PC-3 (cell line): ENCODE data around the gene KLHL2. TPM values are rescaled to one million over a fixed set of nuclear protein-coding genes. Genes with fewer than 3 reads are reported as not detected.
A peak's percentile ranks its signal among the peaks of the same experiment; 100 is the strongest.

ENCODE experiments used
- ATAC-seq: fragments of 200-7000 bp; cut with Tn5 transposase; 2 replicates; pipeline ENCODE4 v1.9.1; 2020; ENCODE audit warnings: mild to moderate bottlenecking, moderate library complexity
- BruUV-seq: library from RNA; stranded (reverse); fragments of 400-500 nt; replicated peaks from 2 replicates; lab custom pipeline; 2021; lab: Mats Ljungman, UMichigan
- CTCF ChIA-PET: fragments of 300-600 bp; sonication (Branson Sonifier 250); formaldehyde crosslinking; loops from one replicate; lab custom pipeline; 2022; ENCODE audit warnings: antibody characterized with exemption; lab: Charles Lee
- POLR2A ChIA-PET: fragments of 300-600 bp; sonication (Branson Sonifier 250); formaldehyde crosslinking; loops from one replicate; lab custom pipeline; 2022; ENCODE audit warnings: antibody characterized with exemption; ENCODE audit not compliant: unreplicated experiment; lab: Charles Lee
- DNase-seq: peaks from one replicate; pipeline ENCODE4 v3.0.0-alpha.2; 2015
- H2AFZ ChIP-seq: fragments of 300-600 bp; sonication (generic); 2 replicates; pipeline ENCODE4 v1.6.0; 2016; ENCODE audit warnings: antibody characterized with exemption, low read length
- H3F3A ChIP-seq: fragments of 300-600 bp; sonication (generic); one replicate; pipeline ENCODE4 v1.6.0; 2017; ENCODE audit warnings: antibody characterized with exemption, low read length, control low read depth, mild to moderate bottlenecking; ENCODE audit not compliant: unreplicated experiment
- H3K27ac ChIP-seq: fragments of 300-600 bp; sonication (generic); 2 replicates; pipeline ENCODE4 v1.5.1; 2016; ENCODE audit warnings: mild to moderate bottlenecking, low read length
- H3K27me3 ChIP-seq: fragments of 300-600 bp; sonication (generic); 2 replicates; pipeline ENCODE4 v1.6.1; 2016; ENCODE audit warnings: low read length, mixed read lengths
- H3K36me3 ChIP-seq: fragments of 300-600 bp; sonication (generic); 2 replicates; pipeline ENCODE4 v1.6.1; 2016; ENCODE audit warnings: low read depth, mixed run types, low read length, mixed read lengths
- H3K4me1 ChIP-seq: fragments of 300-600 bp; sonication (generic); 2 replicates; pipeline ENCODE4 v1.5.1; 2016; ENCODE audit warnings: low read length; ENCODE audit not compliant: insufficient read depth
- H3K4me2 ChIP-seq: fragments of 300-600 bp; sonication (generic); 2 replicates; pipeline ENCODE4 v1.6.0; 2016; ENCODE audit warnings: low read length
- H3K4me3 ChIP-seq: fragments of 300-600 bp; sonication (generic); 2 replicates; pipeline ENCODE4 v1.5.1; 2016; ENCODE audit warnings: mild to moderate bottlenecking, low read length, mixed read lengths
- H3K79me2 ChIP-seq: fragments of 300-600 bp; sonication (generic); 2 replicates; pipeline ENCODE4 v1.6.1; 2017; ENCODE audit warnings: low read length, mixed read lengths
- H3K9ac ChIP-seq: fragments of 300-600 bp; sonication (generic); 2 replicates; pipeline ENCODE4 v1.6.0; 2016; ENCODE audit warnings: mild to moderate bottlenecking, low read length
- H3K9me2 ChIP-seq: fragments of 300-600 bp; sonication (generic); replicated peaks from 2 replicates; pipeline ENCODE4 v1.6.1; 2016; ENCODE audit warnings: mixed run types, low read length, mixed read lengths
- H3K9me3 ChIP-seq: fragments of 300-600 bp; sonication (generic); 2 replicates; pipeline ENCODE4 v1.6.1; 2016; ENCODE audit warnings: low read length, mixed read lengths
- H4K20me1 ChIP-seq: fragments of 300-600 bp; sonication (generic); 2 replicates; pipeline ENCODE4 v1.6.1; 2016; ENCODE audit warnings: low read length, mixed read lengths
- CTCF ChIP-seq: fragments of 300-600 bp; sonication (generic); conservative IDR thresholded peaks from 2 replicates; pipeline ENCODE4 v1.5.1; 2017; ENCODE audit warnings: antibody characterized with exemption, low read depth, mild to moderate bottlenecking, low read length
- EZH2 ChIP-seq: fragments of 300-600 bp; sonication (generic); IDR thresholded peaks from one replicate; pipeline ENCODE4 v1.6.1; 2017; ENCODE audit warnings: antibody characterized with exemption, mild to moderate bottlenecking, low read length; ENCODE audit not compliant: unreplicated experiment
- EZH2phosphoT487 ChIP-seq: fragments of 300-600 bp; sonication (generic); IDR thresholded peaks from 2 replicates; pipeline ENCODE4 v1.6.1; 2018; ENCODE audit warnings: mild to moderate bottlenecking, antibody characterized with exemption, low read length, borderline replicate concordance
- intact Hi-C: fragments of 100-400 bp; cut with micrococcal nuclease; formaldehyde crosslinking; loops from 2 replicates; pipeline ENCODE4 v1.9.0; 2023
- total RNA-seq: library from RNA; depleted of rRNA; stranded (reverse); fragments of >200 nt; gene quantifications from 2 replicates; pipeline ENCODE4 v1.2.3, GENCODE V29; 2014

The KLHL2 gene
- total RNA-seq, 1 experiment from 2014 or later, result 10.0 TPM

- Histone ChIP-seq H3F3A (no peaks in the 10 kb centered on the region), H3K36me3 (no peaks in the 10 kb centered on the region), H3K27ac (peak overlapping the region; percentile 20; the same call in 1 of the 2 replicates), H4K20me1 (no peaks in the 10 kb centered on the region), H3K9me3 (no peaks in the 10 kb centered on the region), H3K79me2 (no peaks in the 10 kb centered on the region), H2AFZ (no peak overlapping the region), H3K4me1 (peaks cover 25% of the 10 kb centered on the region), H3K4me2 (peak overlapping the region; percentile 3; the same call in 1 of the 2 replicates), H3K9me2 (no peaks in the 10 kb centered on the region), H3K4me3 (no peak overlapping the region), H3K9ac (no peak overlapping the region), H3K27me3 (no peaks in the 10 kb centered on the region)
- DNase-seq, result no peak
- ChIA-PET CTCF (no interaction called here), POLR2A (no interaction called here)
- ATAC-seq, result no peak
- intact Hi-C loops, result no loop called here
- BruUV-seq, result no TSS peak
- TF ChIP-seq CTCF (no peak), EZH2phosphoT487 (no peak), EZH2 (no peak)
These were observed 101.2 kb downstream of the KLHL2 start for GRCh38 chr4:165308606-165309005.

- CTCF ChIA-PET, result no interaction called here
- H2AFZ ChIP-seq, result no peak overlapping the region
- H3K36me3 ChIP-seq, result no peaks in the 10 kb centered on the region; the same call in 1 of the 2 replicates
- no peaks in the 10 kb centered on the region for H3F3A ChIP-seq
- H3K79me2 ChIP-seq, result no peaks in the 10 kb centered on the region
- BruUV-seq, result no TSS peak
- no peaks in the 10 kb centered on the region for H4K20me1 ChIP-seq
- no peaks in the 10 kb centered on the region for H3K9me2 ChIP-seq
- ATAC-seq, result no peak
- intact Hi-C loops, result no loop called here
- peaks cover 25% of the 10 kb centered on the region for H3K4me1 ChIP-seq
- no peak overlapping the region for H3K4me2 ChIP-seq
- TF ChIP-seq EZH2phosphoT487 (no peak), EZH2 (no peak), CTCF (no peak)
- H3K27me3 ChIP-seq, result no peaks in the 10 kb centered on the region
- H3K27ac ChIP-seq, result no peak overlapping the region
- H3K4me3 ChIP-seq, result no peak overlapping the region
- POLR2A ChIA-PET, result no interaction called here
- DNase-seq, result no peak
- no peaks in the 10 kb centered on the region for H3K9me3 ChIP-seq
- no peak overlapping the region for H3K9ac ChIP-seq
These were observed 102.1 kb downstream of the KLHL2 start for GRCh38 chr4:165309456-165309855.

GRCh38 chr4:165312506-165312905, 105.1 kb downstream of the KLHL2 start:
- Histone ChIP-seq H3K9me3 (no peaks in the 10 kb centered on the region), H3K27ac (no peak overlapping the region), H3F3A (no peaks in the 10 kb centered on the region), H3K27me3 (no peaks in the 10 kb centered on the region), H3K79me2 (no peaks in the 10 kb centered on the region), H3K9me2 (no peaks in the 10 kb centered on the region), H3K4me1 (peaks cover 25% of the 10 kb centered on the region), H3K4me2 (no peak overlapping the region), H3K36me3 (no peaks in the 10 kb centered on the region; the same call in 1 of the 2 replicates), H2AFZ (no peak overlapping the region), H4K20me1 (no peaks in the 10 kb centered on the region), H3K9ac (no peak overlapping the region), H3K4me3 (no peak overlapping the region)
- CTCF ChIA-PET, result no interaction called here
- BruUV-seq, result no TSS peak
- DNase-seq (peak; percentile 68), ATAC-seq (peak; percentile 84)
- TF ChIP-seq EZH2, result no peak
- TF ChIP-seq EZH2phosphoT487, result no peak
- no peak for TF ChIP-seq CTCF
- POLR2A ChIA-PET, result no interaction called here
- intact Hi-C loops, result loop anchor here (5.0 kb wide), 1 partner anchor 100 kb away; no protein-coding TSS in a partner anchor
